ENCODE results near the gene IFNK. TPM values are rescaled to one million over a fixed set of nuclear protein-coding genes. Genes with fewer than 3 reads are reported as not detected.

The IFNK gene
- total RNA-seq, 1 donor from 2014 or later, result not detected

DNA sequence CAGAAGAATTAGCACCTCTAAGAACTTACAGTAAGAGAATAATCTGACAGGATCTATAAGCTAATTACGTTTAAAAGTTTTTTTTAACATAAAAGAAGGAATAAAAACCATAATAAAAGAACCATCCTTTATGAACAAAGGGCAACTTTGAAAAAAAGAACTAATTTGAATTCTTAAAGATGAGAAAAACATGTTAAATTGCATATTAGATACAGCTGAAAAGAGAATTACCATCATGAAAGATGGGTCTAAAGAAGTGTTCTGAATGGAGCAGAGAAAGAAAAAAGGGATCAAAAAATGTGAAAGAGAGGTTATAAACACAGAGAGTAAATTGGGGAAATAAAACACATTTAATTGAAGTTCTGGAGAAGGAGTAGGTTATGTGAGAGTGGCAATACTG lies 45.8 kb upstream of the IFNK start:
- no peaks in the 10 kb centered on the region for H3K27me3 Mint-ChIP-seq
- H3K36me3 Mint-ChIP-seq (ENCODE audit: low read depth), result peaks cover 19% of the 10 kb centered on the region
- CTCF ChIA-PET, result interaction anchor here (1.6 kb wide), 1 partner anchor 51 kb away, joined by 6 read pairs; the partner anchor contains the start of gene MOB3B
- intact Hi-C loops (cut with micrococcal nuclease), result no loop called here
- ATAC-seq (ENCODE audit: low read depth) (no peak), DNase-seq (no peak)
- TF ChIP-seq, protein P1, sequence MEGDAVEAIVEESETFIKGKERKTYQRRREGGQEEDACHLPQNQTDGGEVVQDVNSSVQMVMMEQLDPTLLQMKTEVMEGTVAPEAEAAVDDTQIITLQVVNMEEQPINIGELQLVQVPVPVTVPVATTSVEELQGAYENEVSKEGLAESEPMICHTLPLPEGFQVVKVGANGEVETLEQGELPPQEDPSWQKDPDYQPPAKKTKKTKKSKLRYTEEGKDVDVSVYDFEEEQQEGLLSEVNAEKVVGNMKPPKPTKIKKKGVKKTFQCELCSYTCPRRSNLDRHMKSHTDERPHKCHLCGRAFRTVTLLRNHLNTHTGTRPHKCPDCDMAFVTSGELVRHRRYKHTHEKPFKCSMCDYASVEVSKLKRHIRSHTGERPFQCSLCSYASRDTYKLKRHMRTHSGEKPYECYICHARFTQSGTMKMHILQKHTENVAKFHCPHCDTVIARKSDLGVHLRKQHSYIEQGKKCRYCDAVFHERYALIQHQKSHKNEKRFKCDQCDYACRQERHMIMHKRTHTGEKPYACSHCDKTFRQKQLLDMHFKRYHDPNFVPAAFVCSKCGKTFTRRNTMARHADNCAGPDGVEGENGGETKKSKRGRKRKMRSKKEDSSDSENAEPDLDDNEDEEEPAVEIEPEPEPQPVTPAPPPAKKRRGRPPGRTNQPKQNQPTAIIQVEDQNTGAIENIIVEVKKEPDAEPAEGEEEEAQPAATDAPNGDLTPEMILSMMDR (IDR thresholded peaks at IDR 0.05), result no peak
- peaks cover 8% of the 10 kb centered on the region for H3K9me3 Mint-ChIP-seq
- no peak overlapping the region for H3K27ac Mint-ChIP-seq
- POLR2A ChIA-PET, result interaction anchor here (0.7 to 1.3 kb wide), 2 partner anchors 9 to 60 kb away, joined by 4 to 7 read pairs; no protein-coding TSS in a partner anchor
- no peak overlapping the region for H3K4me3 Mint-ChIP-seq
- H3K4me1 Mint-ChIP-seq, result peaks cover 82% of the 10 kb centered on the region

DNA sequence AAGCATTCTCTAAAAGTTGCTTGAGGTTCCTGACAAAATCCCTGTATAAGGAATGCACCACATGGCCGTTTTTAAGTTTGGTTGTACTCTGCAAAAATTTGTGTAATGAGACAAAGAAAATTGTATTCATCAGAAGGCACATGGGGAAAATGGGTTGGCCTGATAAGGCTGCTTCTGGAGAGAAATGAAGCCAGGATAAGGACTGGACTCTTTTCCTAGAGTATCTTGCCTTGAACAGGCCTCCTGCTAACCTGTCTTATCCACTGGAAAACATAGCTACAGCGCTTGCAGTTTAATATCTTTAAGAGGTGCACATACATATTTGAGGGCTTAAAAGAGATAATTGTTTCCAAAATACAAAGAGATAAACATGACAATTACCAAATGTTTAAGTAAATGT lies 41.4 kb upstream of the IFNK start:
- H3K27ac Mint-ChIP-seq, result peak overlapping the region; percentile 72
- ATAC-seq (ENCODE audit: low read depth) (no peak), DNase-seq (no peak)
- peaks cover 92% of the 10 kb centered on the region for H3K4me1 Mint-ChIP-seq
- CTCF ChIA-PET, result interaction anchor here (1.1 kb wide), 1 partner anchor 47 kb away, joined by 4 read pairs; the partner anchor contains the start of gene MOB3B
- H3K36me3 Mint-ChIP-seq (ENCODE audit: low read depth), result peaks cover 2% of the 10 kb centered on the region
- TF ChIP-seq, protein P1 (IDR thresholded peaks at IDR 0.05), result no peak
- no peak overlapping the region for H3K4me3 Mint-ChIP-seq
- H3K27me3 Mint-ChIP-seq, result no peaks in the 10 kb centered on the region
- intact Hi-C loops (cut with micrococcal nuclease), result loop anchor here (2.0 to 10.0 kb wide), 2 partner anchors 42 to 538 kb away; partner anchors contain the start of gene PLAA
- POLR2A ChIA-PET, result interaction anchor here (1.2 to 2.0 kb wide), 4 partner anchors 21 to 116 kb away, joined by 5 to 10 read pairs (median 8); partner anchors contain the start of gene MOB3B
- peaks cover 8% of the 10 kb centered on the region for H3K9me3 Mint-ChIP-seq

DNA sequence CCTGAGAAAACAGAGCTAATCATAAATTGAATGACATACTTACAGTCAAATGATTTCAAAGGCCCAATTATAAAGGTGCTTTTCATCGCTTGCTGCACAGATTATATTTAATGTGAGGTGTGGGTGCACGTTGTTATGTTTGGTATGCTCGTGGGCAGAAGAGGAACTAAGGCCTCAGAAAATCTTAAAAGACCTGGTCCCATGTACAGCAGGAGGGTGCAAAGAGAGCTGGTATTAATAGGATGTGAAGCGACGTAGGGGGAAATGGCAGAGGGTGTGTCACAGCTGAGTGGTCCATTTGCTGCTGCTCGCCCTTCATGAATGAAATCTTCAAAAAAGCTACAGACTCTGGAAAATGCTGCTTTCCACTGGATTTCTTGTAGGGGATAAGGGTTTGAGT lies 40.5 kb upstream of the IFNK start:
- H3K36me3 Mint-ChIP-seq (ENCODE audit: low read depth), result no peaks in the 10 kb centered on the region
- H3K27me3 Mint-ChIP-seq, result no peaks in the 10 kb centered on the region
- ChIA-PET CTCF (interaction anchor here (0.9 to 3.0 kb wide), 3 partner anchors 11 to 114 kb away, joined by 3 to 14 read pairs (median 3); partner anchors contain the start of gene MOB3B), POLR2A (interaction anchor here (0.8 to 2.0 kb wide), 7 partner anchors 14 to 117 kb away, joined by 3 to 10 read pairs (median 5); partner anchors contain the start of genes C9orf72 and MOB3B)
- peak overlapping the region; percentile 81 for H3K27ac Mint-ChIP-seq
- H3K9me3 Mint-ChIP-seq, result peaks cover 3% of the 10 kb centered on the region
- DNase-seq, result no peak
- peak; percentile 68 for ATAC-seq (ENCODE audit: low read depth)
- H3K4me1 Mint-ChIP-seq, result peaks cover 91% of the 10 kb centered on the region
- TF ChIP-seq, protein P1 (IDR thresholded peaks at IDR 0.05), result no peak
- peak overlapping the region; percentile 49 for H3K4me3 Mint-ChIP-seq
- intact Hi-C loops (cut with micrococcal nuclease), result loop anchor here (2.0 to 10.0 kb wide), 2 partner anchors 43 to 539 kb away; partner anchors contain the start of gene PLAA

DNA sequence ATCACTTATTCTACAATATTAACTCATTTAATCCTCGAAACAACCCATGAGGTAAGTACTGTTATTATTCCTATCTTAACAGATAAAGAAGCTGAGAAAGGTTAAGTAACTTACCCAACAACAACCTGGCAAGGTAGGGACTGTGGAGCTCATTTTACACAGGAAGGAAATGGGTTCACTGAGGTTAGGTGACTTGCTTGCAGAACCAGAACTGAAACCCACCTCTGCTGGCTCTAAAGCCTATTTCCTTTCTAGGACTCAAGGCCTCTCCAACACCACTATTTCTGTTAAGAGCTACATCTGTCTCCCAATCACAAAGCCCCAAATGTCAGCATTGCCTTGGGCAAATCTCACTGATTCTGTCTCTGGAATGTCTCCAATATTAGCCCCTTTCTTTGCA lies 38.9 kb upstream of the IFNK start:
- H3K27ac Mint-ChIP-seq, result peak overlapping the region; percentile 83
- DNase-seq, result no peak
- H3K27me3 Mint-ChIP-seq, result no peaks in the 10 kb centered on the region
- TF ChIP-seq, protein P1 (IDR thresholded peaks at IDR 0.05), result no peak
- no peaks in the 10 kb centered on the region for H3K9me3 Mint-ChIP-seq
- H3K4me1 Mint-ChIP-seq, result peaks cover 89% of the 10 kb centered on the region
- intact Hi-C loops (cut with micrococcal nuclease), result loop anchor here (1.0 to 10.0 kb wide), 6 partner anchors 25 to 540 kb away; partner anchors contain the start of genes MOB3B and PLAA
- ChIA-PET POLR2A (interaction anchor here (0.8 to 2.3 kb wide), 12 partner anchors 11 to 152 kb away, joined by 3 to 13 read pairs (median 4); partner anchors contain the start of gene MOB3B), CTCF (interaction anchor here (0.9 to 3.0 kb wide), 4 partner anchors 41 to 152 kb away, joined by 3 to 14 read pairs (median 4); partner anchors contain the start of gene MOB3B)
- H3K4me3 Mint-ChIP-seq, result peak overlapping the region; percentile 50
- ATAC-seq (ENCODE audit: low read depth), result peak; percentile 77
- no peaks in the 10 kb centered on the region for H3K36me3 Mint-ChIP-seq (ENCODE audit: low read depth)

DNA sequence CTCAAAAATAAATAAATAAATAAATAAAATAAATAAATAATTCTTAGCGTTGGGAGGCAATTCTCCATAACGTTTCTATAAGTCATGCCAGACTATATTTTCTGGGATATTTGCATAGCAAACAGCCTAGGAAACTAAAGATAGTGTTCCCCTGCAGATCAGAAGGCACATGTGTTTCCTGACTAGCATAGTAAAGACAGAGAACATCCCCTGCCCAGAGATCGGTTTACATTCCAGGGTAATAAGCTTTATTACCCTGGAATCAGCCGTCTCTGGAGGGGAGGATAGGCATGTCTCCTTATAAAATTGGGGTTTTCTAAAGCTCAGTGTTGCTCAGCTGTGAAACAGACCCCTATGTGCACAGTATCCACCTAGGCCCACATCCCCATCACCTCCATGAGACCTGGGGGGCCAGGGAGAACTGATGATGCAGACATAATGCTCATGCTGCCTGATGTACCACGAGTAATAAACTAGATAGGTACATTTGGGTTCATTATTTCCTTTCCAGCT lies 36.9 kb upstream of the IFNK start:
- Mint-ChIP-seq H3K4me3 (peak overlapping the region; percentile 1), H3K36me3 (ENCODE audit: low read depth) (no peaks in the 10 kb centered on the region), H3K27ac (no peak overlapping the region), H3K4me1 (peaks cover 90% of the 10 kb centered on the region), H3K9me3 (no peaks in the 10 kb centered on the region), H3K27me3 (no peaks in the 10 kb centered on the region)
- CTCF ChIA-PET, result interaction anchor here (1.2 to 2.4 kb wide), 2 partner anchors 18 to 43 kb away, joined by 3 to 9 read pairs; partner anchors contain the start of gene MOB3B
- no peak for DNase-seq
- ATAC-seq (ENCODE audit: low read depth), result no peak
- intact Hi-C loops (cut with micrococcal nuclease), result loop anchor here (2.0 to 10.0 kb wide), 3 partner anchors 60 to 542 kb away; partner anchors contain the start of gene PLAA
- TF ChIP-seq, protein P1 (IDR thresholded peaks at IDR 0.05), result no peak
- POLR2A ChIA-PET, result interaction anchor here (1.0 to 2.3 kb wide), 5 partner anchors 15 to 118 kb away, joined by 3 to 9 read pairs (median 4); partner anchors contain the start of genes C9orf72 and MOB3B

All from activated B cell treated with CpG ODN at 0.5 μM for 24 hours (primary cell).